Hepatocyte (in vitro differentiated cells): ENCODE results near the gene SLC25A46. TPM values are rescaled to one million over a fixed set of nuclear protein-coding genes. Genes with fewer than 3 reads are reported as not detected.

ENCODE experiments used
- DNase-seq: peaks from one replicate; pipeline ENCODE4 v3.0.0-alpha.2; 2016; ENCODE audit warnings: low spot score
- H2AFZ ChIP-seq: fragments of 200-600 bp; sonication (generic); 2 replicates; pipeline ENCODE4 v1.6.0; 2016; ENCODE audit warnings: antibody characterized with exemption, mild to moderate bottlenecking
- H3K27ac ChIP-seq: fragments of 200-600 bp; sonication (generic); 2 replicates; pipeline ENCODE4 v1.5.1; 2016; ENCODE audit warnings: mild to moderate bottlenecking
- H3K27me3 ChIP-seq: fragments of 200-600 bp; sonication (generic); 2 replicates; pipeline ENCODE4 v1.6.1; 2016
- H3K36me3 ChIP-seq: fragments of 200-600 bp; sonication (generic); replicated peaks from 2 replicates; pipeline ENCODE4 v1.5.1; 2016; ENCODE audit warnings: low read depth; ENCODE audit not compliant: insufficient read depth
- H3K4me1 ChIP-seq: fragments of 200-600 bp; sonication (generic); 2 replicates; pipeline ENCODE4 v1.5.1; 2016; ENCODE audit warnings: mild to moderate bottlenecking, moderate library complexity; ENCODE audit not compliant: insufficient read depth
- H3K4me2 ChIP-seq: fragments of 200-600 bp; sonication (generic); 2 replicates; pipeline ENCODE4 v1.6.0; 2016
- H3K4me3 ChIP-seq: fragments of 200-600 bp; sonication (generic); 2 replicates; pipeline ENCODE4 v1.5.1; 2016; ENCODE audit warnings: mild to moderate bottlenecking
- H3K79me2 ChIP-seq: fragments of 200-600 bp; sonication (generic); 2 replicates; pipeline ENCODE4 v1.6.0; 2017; ENCODE audit warnings: mild to moderate bottlenecking
- H3K9me2 ChIP-seq: fragments of 200-600 bp; sonication (generic); replicated peaks from 2 replicates; pipeline ENCODE4 v1.6.0; 2017; ENCODE audit warnings: mild to moderate bottlenecking; ENCODE audit not compliant: insufficient read depth
- H3K9me3 ChIP-seq: fragments of 200-600 bp; sonication (generic); 2 replicates; pipeline ENCODE4 v1.5.1; 2016; ENCODE audit warnings: low read depth, mild to moderate bottlenecking
- H4K20me1 ChIP-seq: fragments of 200-600 bp; sonication (generic); 2 replicates; pipeline ENCODE4 v1.6.0; 2016; ENCODE audit warnings: mild to moderate bottlenecking; ENCODE audit not compliant: insufficient read depth, poor library complexity, severe bottlenecking
- CTCF ChIP-seq: fragments of 200-600 bp; sonication (generic); IDR thresholded peaks from 2 replicates; pipeline ENCODE4 v1.5.1; 2016; ENCODE audit warnings: antibody characterized with exemption, mild to moderate bottlenecking; ENCODE audit not compliant: poor library complexity
- EZH2 ChIP-seq: fragments of 200-600 bp; sonication (generic); IDR thresholded peaks from 2 replicates; pipeline ENCODE4 v1.6.1; 2016; ENCODE audit warnings: antibody characterized with exemption, mild to moderate bottlenecking, borderline replicate concordance
- EZH2phosphoT487 ChIP-seq: fragments of 200-600 bp; sonication (generic); IDR thresholded peaks from one replicate; pipeline ENCODE4 v1.6.1; 2018; ENCODE audit warnings: antibody characterized with exemption, mild to moderate bottlenecking, low read depth, moderate library complexity; ENCODE audit not compliant: unreplicated experiment, severe bottlenecking
- WGBS: methylation state at CpG from one replicate; pipeline ENCODE4 v1.1.6; 2016; ENCODE audit warnings: low lambda C conversion rate; ENCODE audit errors: missing lambda C conversion rate; 5-methylcytosine and 5-hydroxymethylcytosine counted together
- polyA plus RNA-seq: library from polyadenylated mRNA; unstranded; fragments of >200 nt; fragmentation: Nextera tagmentation; extraction: Ambion mirVana; gene quantifications from 2 replicates; pipeline ENCODE4 v1.2.1, GENCODE V29; 2016
- total RNA-seq: library from RNA; depleted of rRNA; stranded (reverse); fragments of >200 nt; gene quantifications from 2 replicates; pipeline ENCODE4 v1.2.3, GENCODE V29; 2014

Gene SLC25A46
- total and polyA plus RNA-seq, 2 experiments from 2014 or later = 27.3 to 76.2 TPM

GRCh38 chr5:110757118-110757729 is 18.4 kb downstream of the SLC25A46 start:
- H3K9me3 ChIP-seq = no peaks in the 10 kb centered on the region
- H3K4me2 ChIP-seq = no peak overlapping the region
- no peaks in the 10 kb centered on the region for H3K27me3 ChIP-seq
- peak; percentile 69 for TF ChIP-seq CTCF
- TF ChIP-seq EZH2 = no peak
- no peak for TF ChIP-seq EZH2phosphoT487
- H3K4me1 ChIP-seq = no peaks in the 10 kb centered on the region
- no peak overlapping the region for H2AFZ ChIP-seq
- no peaks in the 10 kb centered on the region for H3K79me2 ChIP-seq
- WGBS = 46% methylated on average over 4 of the region's 4 CpGs
- H4K20me1 ChIP-seq = no peaks in the 10 kb centered on the region
- H3K9me2 ChIP-seq = no peaks in the 10 kb centered on the region
- H3K4me3 ChIP-seq = no peak overlapping the region
- H3K36me3 ChIP-seq = no peaks in the 10 kb centered on the region
- no peak overlapping the region for H3K27ac ChIP-seq
- peak; percentile 63 for DNase-seq

- TF ChIP-seq EZH2 (no peak), CTCF (no peak), EZH2phosphoT487 (no peak)
- 100% methylated on average over 1 of the region's 1 CpG for WGBS
- Histone ChIP-seq H3K27ac (no peak overlapping the region), H3K79me2 (no peaks in the 10 kb centered on the region), H3K9me3 (no peaks in the 10 kb centered on the region), H3K4me1 (no peaks in the 10 kb centered on the region), H4K20me1 (no peaks in the 10 kb centered on the region), H3K4me3 (no peak overlapping the region), H3K9me2 (no peaks in the 10 kb centered on the region), H2AFZ (no peak overlapping the region), H3K27me3 (no peaks in the 10 kb centered on the region), H3K36me3 (no peaks in the 10 kb centered on the region), H3K4me2 (no peak overlapping the region)
- DNase-seq = no peak
Observed at GRCh38 chr5:110760158-110760557, 21.4 kb downstream of the SLC25A46 start.

- H3K4me1 ChIP-seq = no peaks in the 10 kb centered on the region
- H3K36me3 ChIP-seq = no peaks in the 10 kb centered on the region
- no peaks in the 10 kb centered on the region for H3K27me3 ChIP-seq
- no peaks in the 10 kb centered on the region for H3K9me3 ChIP-seq
- no peaks in the 10 kb centered on the region for H4K20me1 ChIP-seq
- TF ChIP-seq EZH2phosphoT487 (no peak), EZH2 (no peak), CTCF (no peak)
- no peak overlapping the region for H2AFZ ChIP-seq
- H3K4me2 ChIP-seq = no peak overlapping the region
- H3K27ac ChIP-seq = no peak overlapping the region
- H3K9me2 ChIP-seq = no peaks in the 10 kb centered on the region
- no peaks in the 10 kb centered on the region for H3K79me2 ChIP-seq
- no peak overlapping the region for H3K4me3 ChIP-seq
- 81% methylated on average over 4 of the region's 4 CpGs for WGBS
- no peak for DNase-seq
Observed at GRCh38 chr5:110768138-110768860, 29.5 kb downstream of the SLC25A46 start.
